ENCODE data around the gene PTDSS2.
A peak's percentile ranks its signal among the peaks of the same experiment; 100 is the strongest.
"Not testable (repeated sequence)": the region's sequence is repeated elsewhere in the genome, so short reads cannot be mapped to it uniquely, and the experiment has no call there.

Gene PTDSS2

DNA sequence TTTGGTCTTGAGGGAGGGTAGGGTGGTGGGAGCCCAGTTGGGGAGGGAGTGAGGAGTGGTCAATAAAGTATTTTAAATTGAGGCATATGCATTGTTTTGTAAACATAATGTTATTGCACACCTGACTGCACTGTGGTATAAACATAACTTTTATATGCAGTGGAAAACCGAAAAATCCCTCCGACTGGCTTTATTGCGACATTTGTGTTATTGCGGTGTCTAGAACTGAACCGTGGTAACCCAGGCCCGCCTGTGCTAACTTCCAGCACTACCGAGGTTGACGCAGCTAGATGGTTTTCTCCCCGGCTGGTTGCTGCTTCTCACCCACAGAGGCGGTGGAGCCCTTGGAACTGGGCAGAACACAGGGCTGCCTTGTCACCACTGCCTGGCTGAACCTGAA, 64.5 kb downstream of the PTDSS2 start:
- TF ChIP-seq CTCF (IDR thresholded peaks at IDR 0.05; ENCODE audit: control insufficient read depth, extremely low read depth, insufficient read depth) = no peak
- no peak overlapping the region for H3K4me3 ChIP-seq (ENCODE audit: low read depth, low read length)
- DNase-seq (ENCODE audit: low read depth) = no peak

GRCh38 chr11:515131-515530, 65.1 kb downstream of the PTDSS2 start:
- TF ChIP-seq CTCF (IDR thresholded peaks at IDR 0.05; ENCODE audit: control insufficient read depth, extremely low read depth, insufficient read depth) = no peak
- DNase-seq (ENCODE audit: low read depth) = no peak
- no peak overlapping the region for H3K4me3 ChIP-seq (ENCODE audit: low read depth, low read length)

GRCh38 chr11:516400-516799, 66.3 kb downstream of the PTDSS2 start:
- no peak for DNase-seq (ENCODE audit: low read depth)
- H3K4me3 ChIP-seq (ENCODE audit: low read depth, low read length) = no peak overlapping the region
- no peak for TF ChIP-seq CTCF (IDR thresholded peaks at IDR 0.05; ENCODE audit: control insufficient read depth, extremely low read depth, insufficient read depth)

DNA sequence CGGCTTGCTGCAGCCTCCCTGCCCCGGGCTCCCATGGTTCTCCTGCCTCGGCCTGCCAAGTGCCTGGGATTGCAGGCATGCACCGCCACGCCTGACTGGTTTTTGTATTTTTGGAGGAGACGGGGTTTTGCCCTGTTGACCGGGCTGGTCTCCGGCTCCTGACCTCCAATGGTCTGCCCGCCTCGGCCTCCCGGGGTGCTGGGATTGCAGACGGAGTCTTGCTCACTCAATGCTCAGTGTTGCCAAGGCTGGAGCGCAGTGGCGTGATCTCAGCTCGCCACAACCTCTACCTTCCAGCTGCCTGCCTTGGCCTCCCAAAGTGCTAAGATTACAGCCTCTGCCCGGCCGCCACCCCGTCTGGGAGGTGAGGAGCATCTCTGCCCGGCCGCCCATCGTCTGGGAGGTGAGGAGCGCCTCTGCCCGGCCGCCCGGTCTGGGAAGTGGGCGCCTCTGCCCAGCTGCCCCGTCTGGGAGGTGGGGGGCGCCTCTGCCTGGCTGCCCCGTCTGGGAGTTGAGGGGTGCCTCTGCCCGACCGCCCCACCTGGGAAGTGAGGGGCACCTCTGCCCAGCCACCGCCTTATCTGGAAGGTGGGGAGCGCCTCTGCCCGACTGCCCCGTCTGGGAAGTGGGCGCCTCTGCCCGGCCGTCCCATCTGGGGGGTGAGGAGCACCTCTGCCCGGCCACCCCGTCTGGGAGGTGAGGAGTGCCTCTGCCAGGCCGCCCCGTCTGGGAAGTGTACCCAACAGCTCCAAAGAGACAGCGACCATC, 67.0 kb downstream of the PTDSS2 start:
- not testable (repeated sequence) for DNase-seq (ENCODE audit: low read depth); H3K4me3 ChIP-seq (ENCODE audit: low read depth, low read length)

DNA sequence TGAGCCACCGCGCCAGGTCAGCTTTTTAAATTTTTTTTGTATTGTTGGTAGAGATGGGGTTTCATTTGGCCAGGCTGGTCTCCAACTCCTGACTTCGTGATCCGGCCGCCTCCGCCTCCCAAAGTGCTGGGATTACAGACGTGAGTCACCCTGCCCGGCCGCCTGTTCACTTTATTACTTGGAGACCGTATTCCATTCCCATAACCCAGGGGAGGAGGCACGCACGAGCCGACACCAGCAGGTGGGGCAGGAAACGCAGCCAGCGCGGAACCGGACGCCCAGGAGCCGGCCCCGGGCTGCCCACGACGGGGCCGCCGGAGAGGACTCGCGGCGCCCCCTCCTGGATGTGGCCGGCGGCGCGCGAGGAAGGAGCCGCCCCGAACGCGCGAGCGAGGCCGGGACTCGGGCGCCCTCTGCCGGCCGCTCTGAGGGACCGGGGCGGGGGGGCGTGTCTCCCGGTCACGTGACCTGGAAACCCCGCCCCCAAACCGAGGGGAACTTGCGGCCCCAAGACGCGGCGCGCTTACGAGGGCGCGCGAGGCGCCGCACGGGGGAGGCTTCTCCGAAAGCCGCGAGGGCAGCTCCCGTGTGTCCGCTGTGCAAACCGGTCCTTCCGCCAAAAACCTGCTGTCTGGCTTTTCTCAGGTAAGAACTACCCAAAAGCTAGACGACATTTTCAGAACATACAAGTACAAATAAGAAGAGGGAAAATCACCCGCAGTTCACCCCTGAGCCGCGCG, 68.6 kb downstream of the PTDSS2 start:
- peak; percentile 99 for TF ChIP-seq CTCF (IDR thresholded peaks at IDR 0.05; ENCODE audit: control insufficient read depth, extremely low read depth, insufficient read depth)
- DNase-seq (ENCODE audit: low read depth) = peak; percentile 90
- peak overlapping the region; percentile 44 for H3K4me3 ChIP-seq (ENCODE audit: low read depth, low read length)

- DNase-seq (ENCODE audit: low read depth) = no peak
- TF ChIP-seq CTCF (IDR thresholded peaks at IDR 0.05; ENCODE audit: control insufficient read depth, extremely low read depth, insufficient read depth) = no peak
- H3K4me3 ChIP-seq (ENCODE audit: low read depth, low read length) = no peak overlapping the region
Observed at GRCh38 chr11:520428-521176, 70.5 kb downstream of the PTDSS2 start.

GRCh38 chr11:521177-521688, 71.2 kb downstream of the PTDSS2 start:
- no peak for TF ChIP-seq CTCF (IDR thresholded peaks at IDR 0.05; ENCODE audit: control insufficient read depth, extremely low read depth, insufficient read depth)
- DNase-seq (ENCODE audit: low read depth) = no peak
- H3K4me3 ChIP-seq (ENCODE audit: low read depth, low read length) = no peak overlapping the region
